Panc1 (cell line): Measurements from ENCODE around the gene NREP. TPM values are rescaled to one million over a fixed set of nuclear protein-coding genes. Genes with fewer than 3 reads are reported as not detected.

Experiments
- ATAC-seq: fragments of 200-7000 bp; cut with Tn5 transposase; 2 replicates; pipeline ENCODE4 v1.9.1; 2020; ENCODE audit warnings: mild to moderate bottlenecking, moderate library complexity
- BruUV-seq: library from RNA; stranded (reverse); fragments of 400-500 nt; replicated peaks from 2 replicates; lab custom pipeline; 2021; lab: Mats Ljungman, UMichigan
- CTCF ChIA-PET: fragments of 300-600 bp; sonication (Branson Sonifier 250); formaldehyde crosslinking; loops from one replicate; lab custom pipeline; 2022; ENCODE audit warnings: antibody characterized with exemption; lab: Charles Lee
- POLR2A ChIA-PET: fragments of 300-600 bp; sonication (Branson Sonifier 250); formaldehyde crosslinking; loops from one replicate; lab custom pipeline; 2022; ENCODE audit warnings: antibody characterized with exemption; lab: Charles Lee
- DNase-seq: peaks from one replicate; pipeline ENCODE4 v3.0.0-alpha.2; 2010; ENCODE audit warnings: low read depth, low spot score
- H3K27ac ChIP-seq: 2 replicates; pipeline ENCODE4 v1.5.1; 2011; ENCODE audit warnings: mild to moderate bottlenecking, low read length, inconsistent platforms
- H3K27me3 ChIP-seq: fragments of 200-500 bp; sonication (Bioruptor generic); 2 replicates; pipeline ENCODE4 v1.6.0; 2014; ENCODE audit warnings: low read length, inconsistent platforms; ENCODE audit not compliant: control insufficient read depth, insufficient read depth
- H3K36me3 ChIP-seq: fragments of 200-500 bp; sonication (Bioruptor generic); 2 replicates; pipeline ENCODE4 v1.5.1; 2014; ENCODE audit warnings: inconsistent platforms, mild to moderate bottlenecking, low read length, moderate library complexity; ENCODE audit not compliant: control insufficient read depth, insufficient read depth
- H3K4me1 ChIP-seq: 2 replicates; pipeline ENCODE4 v1.5.1; 2011; ENCODE audit warnings: inconsistent platforms, mild to moderate bottlenecking, low read length, moderate library complexity; ENCODE audit not compliant: control insufficient read depth, insufficient read depth
- H3K4me3 ChIP-seq, 2 experiments: 2 replicates each; pipeline ENCODE4 v1.5.1; 2011 to 2012; ENCODE audit warnings: low read depth in 2 of 2, low read length in 2 of 2, mild to moderate bottlenecking in 2 of 2, inconsistent platforms in 1 of 2, moderate library complexity in 1 of 2
- H3K9me3 ChIP-seq: fragments of 200-500 bp; sonication (Bioruptor generic); 2 replicates; pipeline ENCODE4 v1.5.1; 2014; ENCODE audit warnings: low read depth, mild to moderate bottlenecking, inconsistent platforms, low read length, moderate library complexity; ENCODE audit not compliant: control insufficient read depth, insufficient read depth
- CTCF ChIP-seq: fragments of 450-650 bp; IDR thresholded peaks from 2 replicates; pipeline ENCODE4 v1.5.1; 2017; ENCODE audit warnings: mild to moderate bottlenecking
- POLR2AphosphoS5 ChIP-seq: IDR thresholded peaks from 2 replicates; pipeline ENCODE4 v1.6.1; 2012; ENCODE audit warnings: mild to moderate bottlenecking, low read depth, low read length, moderate library complexity
- REST ChIP-seq, 2 experiments: IDR thresholded peaks; 2 replicates each; pipeline ENCODE4 v1.6.1; 2011 to 2012; ENCODE audit warnings: low read depth in 2 of 2, control low read depth in 1 of 2, low read length in 1 of 2, mild to moderate bottlenecking in 1 of 2, moderate library complexity in 1 of 2; ENCODE audit not compliant: insufficient read depth in 1 of 2
- SIN3A ChIP-seq: IDR thresholded peaks from 2 replicates; pipeline ENCODE4 v1.6.1; 2012; ENCODE audit warnings: low read depth, mild to moderate bottlenecking, low read length, moderate library complexity, borderline replicate concordance; ENCODE audit not compliant: insufficient read depth
- TCF7L2 ChIP-seq: IDR thresholded peaks from 2 replicates; pipeline ENCODE4 v1.6.1; 2011; ENCODE audit warnings: mild to moderate bottlenecking, low read depth, low read length, inconsistent platforms
- in situ Hi-C: cut with HindIII; loops from 2 replicates; pipeline ENCODE4 v1.10.0; 2016; ENCODE audit warnings: low sequenced_read_pairs, low pct_unique_long_range_greater_than_20kb
- intact Hi-C: fragments of 100-400 bp; cut with micrococcal nuclease; formaldehyde crosslinking; loops from one replicate; pipeline ENCODE4 v1.10.0; 2022; ENCODE audit not compliant: unreplicated experiment
- total RNA-seq: library from RNA; stranded (reverse); gene quantifications from one replicate; pipeline ENCODE4 v1.2.1, GENCODE V29; 2021; ENCODE audit not compliant: unreplicated experiment

Gene NREP
- total RNA-seq, 1 experiment from 2014 or later, result 4.9 TPM

GRCh38 chr5:111699976-111700375, 57.0 kb downstream of the NREP start:
- no peaks in the 10 kb centered on the region for H3K4me1 ChIP-seq
- BruUV-seq, result no TSS peak
- no peak for DNase-seq
- ChIA-PET POLR2A (no interaction called here), CTCF (no interaction called here)
- H3K27ac ChIP-seq, result no peak overlapping the region
- H3K4me3 ChIP-seq, result no peak overlapping the region
- in situ Hi-C loops (no loop called here), intact Hi-C loops (no loop called here)
- ATAC-seq, result no peak
- TF ChIP-seq SIN3A (no peak), TCF7L2 (no peak), POLR2AphosphoS5 (no peak), CTCF (no peak), REST (IDR thresholded peaks at IDR 0.05; ENCODE audit: insufficient read depth in 1 of 2, low read depth in 2 of 2, low read length in 1 of 2) (no peak)
- no peaks in the 10 kb centered on the region for H3K9me3 ChIP-seq
- H3K36me3 ChIP-seq, result no peaks in the 10 kb centered on the region
- no peaks in the 10 kb centered on the region for H3K27me3 ChIP-seq

- H3K36me3 ChIP-seq, result no peaks in the 10 kb centered on the region
- CTCF ChIA-PET, result no interaction called here
- intact Hi-C loops (no loop called here), in situ Hi-C loops (no loop called here)
- H3K9me3 ChIP-seq, result no peaks in the 10 kb centered on the region
- TF ChIP-seq TCF7L2 (no peak), REST (IDR thresholded peaks at IDR 0.05; ENCODE audit: insufficient read depth in 1 of 2, low read depth in 2 of 2, low read length in 1 of 2) (no peak), POLR2AphosphoS5 (no peak), CTCF (no peak), SIN3A (no peak)
- no peak overlapping the region for H3K4me3 ChIP-seq
- no TSS peak for BruUV-seq
- no peak for ATAC-seq
- H3K4me1 ChIP-seq, result no peaks in the 10 kb centered on the region
- H3K27ac ChIP-seq, result no peak overlapping the region
- DNase-seq, result no peak
- POLR2A ChIA-PET, result no interaction called here
- no peaks in the 10 kb centered on the region for H3K27me3 ChIP-seq
Measured at GRCh38 chr5:111699324-111699723, 57.7 kb downstream of the NREP start.
